Prostate gland (tissue), 2 donors: Measurements from ENCODE around the gene RAB9B. TPM values are rescaled to one million over a fixed set of nuclear protein-coding genes. Genes with fewer than 3 reads are reported as not detected.

Source experiments
- DNase-seq: peaks from one replicate; pipeline ENCODE4 v3.0.0-alpha.2; 2019; ENCODE audit warnings: low spot score
- H3K27ac ChIP-seq, 2 donors: fragments of 200-600 bp; sonication (generic); 2 replicates each; pipeline ENCODE4 v1.5.1; 2017 to 2019
- H3K27me3 ChIP-seq: fragments of 200-600 bp; sonication (generic); replicated peaks from 2 replicates; pipeline ENCODE4 v1.5.1; 2019; ENCODE audit not compliant: insufficient read depth
- H3K36me3 ChIP-seq, 2 donors: fragments of 200-600 bp; sonication (generic); 1 replicate in 1 of 2; 2 replicates in 1 of 2; pipeline versions ENCODE4 v1.5.1 to v1.8.1; 2017 to 2019
- H3K4me1 ChIP-seq: fragments of 200-600 bp; sonication (generic); replicated peaks from 2 replicates; pipeline ENCODE4 v1.5.1; 2019
- H3K4me3 ChIP-seq, 2 donors: fragments of 200-600 bp; sonication (generic); 2 replicates each; pipeline ENCODE4 v1.5.1; 2017 to 2019
- H3K9me3 ChIP-seq: fragments of 200-600 bp; sonication (generic); 2 replicates; pipeline ENCODE4 v1.5.1; 2017
- POLR2A ChIP-seq: fragments of 450-650 bp; IDR thresholded peaks from one replicate; pipeline ENCODE4 v1.6.1; 2016; ENCODE audit warnings: antibody characterized with exemption, mild to moderate bottlenecking
- POLR2AphosphoS5 ChIP-seq: sonication (generic); formaldehyde crosslinking; IDR thresholded peaks from one replicate; pipeline ENCODE4 v1.6.1; 2017; ENCODE audit warnings: antibody characterized with exemption
- WGBS: methylation state at CpG from one replicate; pipeline ENCODE4 v1.1.5; 2018; 5-methylcytosine and 5-hydroxymethylcytosine counted together
- intact Hi-C: fragments of 100-400 bp; cut with DNase I; formaldehyde crosslinking; loops from one replicate; pipeline ENCODE4 v1.14.2; 2022
- total RNA-seq, 2 donors: library from RNA; depleted of rRNA; stranded (reverse); fragments of >200 nt; gene quantifications; one replicate each; pipeline ENCODE4 v1.1.0, GENCODE V29; 2016
- TF ChIP-seq, protein P1 (sequence below), 4 experiments: fragments of 200-600 bp in 2 of 4; fragments of 450-650 bp in 2 of 4; sonication (generic) in 2 of 4; IDR thresholded peaks; 1 replicate in 3 of 4; 2 replicates in 1 of 4; pipeline ENCODE4 v1.5.1; 2016 to 2019; ENCODE audit warnings: antibody characterized with exemption in 4 of 4, mild to moderate bottlenecking in 2 of 4, moderate library complexity in 2 of 4

The RAB9B gene
- total RNA-seq, 2 donors from 2014 or later = 2.8 to 4.5 TPM

DNA sequence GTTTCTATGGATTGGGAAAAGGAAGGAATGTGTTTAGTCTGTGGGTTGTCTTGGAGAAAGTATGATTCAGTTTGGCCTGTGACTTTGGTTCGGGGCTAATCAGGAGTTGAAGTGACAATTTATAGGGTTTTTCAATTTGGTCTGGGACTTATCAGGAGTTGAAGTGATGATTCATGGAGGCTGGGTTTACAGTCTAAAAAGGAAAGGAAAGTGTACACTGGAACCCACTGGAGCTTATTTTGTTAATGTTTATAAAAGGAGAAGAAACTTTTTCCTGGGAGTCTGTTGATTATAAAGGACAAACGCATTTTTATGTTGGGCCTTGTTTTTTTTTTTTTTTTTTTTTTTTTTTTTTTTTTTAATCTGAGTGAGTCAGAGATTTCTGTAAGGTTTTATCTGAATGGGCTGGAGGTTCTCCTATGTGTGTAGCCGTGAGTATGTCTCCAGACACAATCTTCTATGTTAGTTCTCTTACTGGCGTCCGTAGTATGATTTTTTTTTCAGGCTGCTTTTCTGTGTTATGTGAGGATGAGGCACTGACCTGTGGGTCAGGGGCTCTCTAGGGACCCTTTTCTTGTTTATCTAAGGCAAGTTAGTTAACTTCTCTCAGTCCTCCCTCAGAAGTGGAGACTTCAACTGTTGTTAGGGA is 33.0 kb upstream of the RAB9B start:
- Histone ChIP-seq H3K27me3 (no peaks in the 10 kb centered on the region), H3K4me1 (no peaks in the 10 kb centered on the region), H3K27ac (no peak overlapping the region), H3K36me3 (no peaks in the 10 kb centered on the region), H3K9me3 (no peaks in the 10 kb centered on the region), H3K4me3 (no peak overlapping the region)
- DNase-seq = no peak
- WGBS = 46% methylated on average over 5 of the region's 5 CpGs
- intact Hi-C loops = no loop called here
- TF ChIP-seq POLR2AphosphoS5 (no peak), POLR2A (no peak)
- TF ChIP-seq, protein P1, sequence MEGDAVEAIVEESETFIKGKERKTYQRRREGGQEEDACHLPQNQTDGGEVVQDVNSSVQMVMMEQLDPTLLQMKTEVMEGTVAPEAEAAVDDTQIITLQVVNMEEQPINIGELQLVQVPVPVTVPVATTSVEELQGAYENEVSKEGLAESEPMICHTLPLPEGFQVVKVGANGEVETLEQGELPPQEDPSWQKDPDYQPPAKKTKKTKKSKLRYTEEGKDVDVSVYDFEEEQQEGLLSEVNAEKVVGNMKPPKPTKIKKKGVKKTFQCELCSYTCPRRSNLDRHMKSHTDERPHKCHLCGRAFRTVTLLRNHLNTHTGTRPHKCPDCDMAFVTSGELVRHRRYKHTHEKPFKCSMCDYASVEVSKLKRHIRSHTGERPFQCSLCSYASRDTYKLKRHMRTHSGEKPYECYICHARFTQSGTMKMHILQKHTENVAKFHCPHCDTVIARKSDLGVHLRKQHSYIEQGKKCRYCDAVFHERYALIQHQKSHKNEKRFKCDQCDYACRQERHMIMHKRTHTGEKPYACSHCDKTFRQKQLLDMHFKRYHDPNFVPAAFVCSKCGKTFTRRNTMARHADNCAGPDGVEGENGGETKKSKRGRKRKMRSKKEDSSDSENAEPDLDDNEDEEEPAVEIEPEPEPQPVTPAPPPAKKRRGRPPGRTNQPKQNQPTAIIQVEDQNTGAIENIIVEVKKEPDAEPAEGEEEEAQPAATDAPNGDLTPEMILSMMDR (IDR thresholded peaks at IDR 0.05) = no peak

DNA sequence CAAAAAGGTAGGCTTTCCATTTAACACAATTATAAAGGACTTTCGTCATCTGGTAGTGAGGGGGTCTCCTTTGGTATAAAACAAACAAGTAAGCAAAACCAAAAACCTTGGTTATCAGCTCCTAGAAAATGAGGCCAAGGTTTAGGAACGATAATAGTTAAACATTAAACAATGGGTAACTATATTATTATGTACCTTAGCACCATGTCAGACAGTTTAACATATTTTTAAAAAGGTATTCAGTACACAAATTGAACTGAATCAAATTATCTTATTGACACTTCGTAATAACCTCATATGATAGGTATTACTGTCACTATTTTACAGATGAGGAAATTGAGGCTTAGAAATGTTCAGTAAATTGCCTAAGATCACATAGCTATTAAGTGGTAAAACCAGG is 32.1 kb upstream of the RAB9B start:
- no peaks in the 10 kb centered on the region for H3K36me3 ChIP-seq
- TF ChIP-seq, protein P1 (IDR thresholded peaks at IDR 0.05) = no peak
- no peak for TF ChIP-seq POLR2AphosphoS5
- no peak for TF ChIP-seq POLR2A
- no peaks in the 10 kb centered on the region for H3K4me1 ChIP-seq
- DNase-seq = no peak
- H3K4me3 ChIP-seq = no peak overlapping the region
- H3K27ac ChIP-seq = no peak overlapping the region
- H3K9me3 ChIP-seq = no peaks in the 10 kb centered on the region
- H3K27me3 ChIP-seq = no peaks in the 10 kb centered on the region
- intact Hi-C loops = no loop called here
- WGBS = 89% methylated on average over 3 of the region's 3 CpGs

DNA sequence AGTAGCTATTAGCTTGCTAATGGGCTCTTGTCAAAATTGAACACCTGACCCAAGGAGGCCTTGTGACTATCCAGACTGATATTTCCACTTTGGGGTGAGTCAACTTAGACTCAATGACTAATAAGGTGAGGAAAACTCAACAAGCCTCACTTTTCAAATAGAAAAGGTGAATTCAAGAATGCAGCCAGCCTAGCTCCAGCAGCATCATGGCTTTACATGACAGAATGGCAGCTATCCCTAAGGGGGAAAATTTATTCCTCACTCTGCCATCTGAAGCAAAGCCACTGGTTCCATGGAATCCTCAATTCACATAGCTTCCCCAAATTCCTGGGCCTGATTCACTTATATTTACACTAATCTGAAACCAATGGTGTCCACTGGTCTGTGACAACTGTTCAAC is 29.1 kb upstream of the RAB9B start:
- H3K36me3 ChIP-seq = no peaks in the 10 kb centered on the region
- no peak overlapping the region for H3K27ac ChIP-seq
- H3K9me3 ChIP-seq = no peaks in the 10 kb centered on the region
- no peak for DNase-seq
- no peaks in the 10 kb centered on the region for H3K4me1 ChIP-seq
- intact Hi-C loops = no loop called here
- H3K27me3 ChIP-seq = no peaks in the 10 kb centered on the region
- no peak overlapping the region for H3K4me3 ChIP-seq
- TF ChIP-seq, protein P1 (IDR thresholded peaks at IDR 0.05) = no peak
- no peak for TF ChIP-seq POLR2AphosphoS5
- TF ChIP-seq POLR2A = no peak

DNA sequence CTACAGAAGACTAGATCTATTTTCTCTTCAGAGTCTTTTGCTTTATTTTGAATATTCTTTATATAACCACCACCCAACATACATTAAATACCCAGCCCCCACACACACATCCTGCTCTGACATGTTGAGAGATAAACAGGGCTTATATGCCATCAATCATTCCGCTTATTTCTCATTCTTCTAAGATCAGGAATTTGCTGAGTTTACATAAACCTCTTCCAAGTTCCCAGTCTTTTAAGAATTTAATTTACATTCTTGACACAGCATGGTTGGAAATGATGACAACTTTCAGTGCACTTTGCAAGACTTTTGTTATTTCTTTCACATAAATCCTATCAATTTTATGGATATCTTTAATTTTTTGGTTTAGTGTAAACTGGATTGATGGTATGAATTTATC is 17.5 kb upstream of the RAB9B start:
- WGBS = 58% methylated on average over 1 of the region's 1 CpG
- Histone ChIP-seq H3K4me3 (no peak overlapping the region), H3K9me3 (no peaks in the 10 kb centered on the region), H3K36me3 (no peaks in the 10 kb centered on the region), H3K27ac (no peak overlapping the region), H3K4me1 (no peaks in the 10 kb centered on the region), H3K27me3 (no peaks in the 10 kb centered on the region)
- intact Hi-C loops = no loop called here
- DNase-seq = no peak
- TF ChIP-seq, protein P1 (IDR thresholded peaks at IDR 0.05) = no peak
- TF ChIP-seq POLR2A (no peak), POLR2AphosphoS5 (no peak)

DNA sequence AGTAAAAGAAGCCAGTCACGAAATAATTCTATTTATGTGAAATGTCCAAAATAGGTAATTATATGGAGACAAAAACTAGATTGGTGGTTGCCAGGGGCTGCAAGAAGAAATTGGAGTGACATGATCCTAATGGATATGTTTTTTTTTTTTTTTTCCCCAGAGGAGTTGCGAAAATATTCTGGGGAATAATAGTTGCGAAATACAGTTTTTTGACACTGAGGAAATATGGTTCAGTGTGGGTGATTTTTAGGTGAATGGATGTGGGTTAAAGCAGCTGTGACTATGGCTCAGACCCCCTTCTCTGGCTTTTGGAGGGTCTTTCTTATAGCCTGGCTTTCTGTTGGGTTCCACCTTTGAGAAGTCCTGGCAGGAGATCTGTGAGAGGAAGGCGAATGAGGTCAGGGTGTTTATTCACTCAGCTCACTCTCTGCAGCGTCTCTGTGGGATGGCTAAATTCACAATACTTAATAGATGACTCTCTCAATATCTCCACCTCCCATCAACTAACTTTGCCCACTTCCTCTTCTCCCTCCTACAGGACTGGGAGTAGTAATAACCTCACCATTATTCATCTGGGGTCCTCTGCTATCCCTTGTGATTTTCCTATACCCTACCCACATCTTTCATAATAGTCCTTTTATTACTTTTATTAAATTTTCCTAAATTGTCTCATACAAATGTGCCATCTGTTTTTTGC is 15.3 kb upstream of the RAB9B start:
- WGBS = 64% methylated on average over 5 of the region's 5 CpGs
- Histone ChIP-seq H3K27me3 (no peaks in the 10 kb centered on the region), H3K27ac (no peak overlapping the region), H3K36me3 (no peaks in the 10 kb centered on the region), H3K4me1 (no peaks in the 10 kb centered on the region), H3K4me3 (no peak overlapping the region), H3K9me3 (no peaks in the 10 kb centered on the region)
- intact Hi-C loops = no loop called here
- DNase-seq = no peak
- TF ChIP-seq, protein P1 (IDR thresholded peaks at IDR 0.05) = no peak
- TF ChIP-seq POLR2A = no peak
